Effector memory CD4-positive, alpha-beta T cell (primary cell): ENCODE measurements around the gene ITGB5.

Source experiments
- DNase-seq, 3 donors: peaks; one replicate each; pipeline ENCODE4 v3.0.0-alpha.2; 2020
- H3K27ac ChIP-seq: 2 replicates; pipeline ENCODE4 v1.7.0; 2013; ENCODE audit warnings: mild to moderate bottlenecking, low read length, moderate library complexity; ENCODE audit not compliant: insufficient read depth, poor library complexity, severe bottlenecking
- H3K27me3 ChIP-seq: replicated peaks from 2 replicates; pipeline ENCODE4 v1.7.0; 2013; ENCODE audit warnings: mild to moderate bottlenecking, low read length; ENCODE audit not compliant: insufficient read depth, control insufficient read depth, poor library complexity, severe bottlenecking
- H3K36me3 ChIP-seq: 2 replicates; pipeline ENCODE4 v1.7.0; 2013; ENCODE audit warnings: mild to moderate bottlenecking, low read length, moderate library complexity; ENCODE audit not compliant: control insufficient read depth, insufficient read depth
- H3K4me1 ChIP-seq: 2 replicates; pipeline ENCODE4 v1.7.0; 2013; ENCODE audit warnings: low read length, mild to moderate bottlenecking; ENCODE audit not compliant: control insufficient read depth, insufficient read depth, poor library complexity, severe bottlenecking
- H3K4me3 ChIP-seq: 2 replicates; pipeline ENCODE4 v1.7.0; 2013; ENCODE audit warnings: low read length, low read depth, mild to moderate bottlenecking; ENCODE audit not compliant: insufficient read depth, poor library complexity, severe bottlenecking
- H3K9me3 ChIP-seq: 2 replicates; pipeline ENCODE4 v1.7.0; 2013; ENCODE audit warnings: mild to moderate bottlenecking, low read length, moderate library complexity; ENCODE audit not compliant: control insufficient read depth

The ITGB5 gene

GRCh38 chr3:124804875-124805274 is 82.3 kb downstream of the ITGB5 start:
- H3K4me1 ChIP-seq = no peaks in the 10 kb centered on the region
- no peaks in the 10 kb centered on the region for H3K36me3 ChIP-seq
- no peak for DNase-seq
- no peak overlapping the region for H3K27ac ChIP-seq
- H3K27me3 ChIP-seq = no peaks in the 10 kb centered on the region
- no peak overlapping the region for H3K4me3 ChIP-seq
- no peaks in the 10 kb centered on the region for H3K9me3 ChIP-seq

DNA sequence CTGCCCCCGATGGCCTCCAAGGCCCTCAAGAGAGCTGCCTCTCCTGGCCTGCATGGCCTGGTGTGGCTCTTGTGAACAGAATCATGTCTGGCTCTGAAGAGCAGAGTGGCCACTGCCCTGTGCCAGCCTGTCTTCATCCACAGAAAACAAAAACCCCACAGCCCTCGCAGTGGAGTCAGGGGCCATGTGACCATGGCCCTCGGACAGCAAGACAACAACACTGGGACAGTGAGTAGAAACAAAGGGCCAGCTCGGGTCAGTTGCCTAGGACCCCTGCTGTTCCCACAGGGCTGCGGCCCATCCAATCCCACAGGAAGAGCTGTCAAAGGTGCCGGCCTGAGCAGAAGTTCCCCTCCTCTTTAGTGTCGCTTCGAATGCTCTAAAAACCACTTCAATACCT is 84.5 kb downstream of the ITGB5 start:
- Histone ChIP-seq H3K27me3 (no peaks in the 10 kb centered on the region), H3K27ac (no peak overlapping the region), H3K36me3 (no peaks in the 10 kb centered on the region), H3K4me3 (no peak overlapping the region), H3K4me1 (no peaks in the 10 kb centered on the region), H3K9me3 (no peaks in the 10 kb centered on the region)
- no peak for DNase-seq

DNA sequence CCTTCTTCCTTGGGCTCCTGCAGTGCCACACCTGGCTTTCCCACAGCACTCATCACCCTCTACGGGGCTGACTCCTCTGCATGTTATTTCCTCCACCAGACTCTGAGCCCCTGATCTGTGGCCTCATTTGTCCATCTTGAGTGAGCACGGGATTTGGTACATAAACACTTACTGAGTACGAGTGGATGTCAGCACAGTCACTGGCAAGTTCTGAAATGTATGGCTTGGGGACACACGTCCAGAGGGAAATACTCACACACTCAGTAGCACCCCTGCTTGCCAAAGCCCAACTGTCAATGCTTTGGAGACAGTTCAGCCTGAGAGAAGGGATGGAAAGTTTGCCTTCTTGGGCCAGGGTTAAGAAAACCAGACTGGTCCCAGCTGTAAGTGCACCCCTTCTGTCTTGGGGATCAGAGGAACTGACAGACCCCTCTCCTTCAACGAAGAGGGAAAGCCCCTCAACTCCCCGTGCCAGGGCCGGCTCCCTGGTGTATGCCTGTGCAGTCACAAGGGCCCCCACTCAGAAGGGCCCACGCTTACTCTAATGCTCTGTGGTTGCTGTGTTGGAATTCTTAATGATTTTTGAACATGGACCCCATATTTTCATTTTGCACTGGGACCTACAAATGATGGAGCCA is 85.0 kb downstream of the ITGB5 start:
- Histone ChIP-seq H3K4me1 (no peaks in the 10 kb centered on the region), H3K9me3 (no peaks in the 10 kb centered on the region), H3K36me3 (no peaks in the 10 kb centered on the region), H3K4me3 (no peak overlapping the region), H3K27me3 (no peaks in the 10 kb centered on the region), H3K27ac (no peak overlapping the region)
- DNase-seq = no peak

GRCh38 chr3:124800511-124801258 is 86.5 kb downstream of the ITGB5 start:
- Histone ChIP-seq H3K36me3 (no peaks in the 10 kb centered on the region), H3K27ac (no peak overlapping the region), H3K9me3 (no peaks in the 10 kb centered on the region), H3K4me3 (no peak overlapping the region), H3K27me3 (no peaks in the 10 kb centered on the region), H3K4me1 (no peaks in the 10 kb centered on the region)
- no peak for DNase-seq

- Histone ChIP-seq H3K36me3 (no peaks in the 10 kb centered on the region), H3K27me3 (no peaks in the 10 kb centered on the region), H3K9me3 (no peaks in the 10 kb centered on the region), H3K27ac (no peak overlapping the region), H3K4me3 (no peak overlapping the region), H3K4me1 (no peaks in the 10 kb centered on the region)
- DNase-seq = no peak
These were observed 87.1 kb downstream of the ITGB5 start for GRCh38 chr3:124800076-124800475.

GRCh38 chr3:124799676-124800075 is 87.5 kb downstream of the ITGB5 start:
- Histone ChIP-seq H3K4me1 (no peaks in the 10 kb centered on the region), H3K36me3 (no peaks in the 10 kb centered on the region), H3K27me3 (no peaks in the 10 kb centered on the region), H3K27ac (no peak overlapping the region), H3K4me3 (no peak overlapping the region), H3K9me3 (no peaks in the 10 kb centered on the region)
- DNase-seq = no peak

GRCh38 chr3:124797426-124797945 is 89.7 kb downstream of the ITGB5 start:
- H3K27ac ChIP-seq = no peak overlapping the region
- no peaks in the 10 kb centered on the region for H3K9me3 ChIP-seq
- no peak overlapping the region for H3K4me3 ChIP-seq
- no peak for DNase-seq
- H3K4me1 ChIP-seq = no peaks in the 10 kb centered on the region
- no peaks in the 10 kb centered on the region for H3K36me3 ChIP-seq
- H3K27me3 ChIP-seq = no peaks in the 10 kb centered on the region

GRCh38 chr3:124796477-124796876 is 90.7 kb downstream of the ITGB5 start:
- H3K4me3 ChIP-seq = no peak overlapping the region
- no peaks in the 10 kb centered on the region for H3K4me1 ChIP-seq
- H3K27ac ChIP-seq = no peak overlapping the region
- no peak for DNase-seq
- no peaks in the 10 kb centered on the region for H3K27me3 ChIP-seq
- H3K36me3 ChIP-seq = no peaks in the 10 kb centered on the region
- no peaks in the 10 kb centered on the region for H3K9me3 ChIP-seq

- H3K4me3 ChIP-seq = no peak overlapping the region
- no peak for DNase-seq
- no peak overlapping the region for H3K27ac ChIP-seq
- H3K27me3 ChIP-seq = no peaks in the 10 kb centered on the region
- no peaks in the 10 kb centered on the region for H3K36me3 ChIP-seq
- no peaks in the 10 kb centered on the region for H3K9me3 ChIP-seq
- H3K4me1 ChIP-seq = no peaks in the 10 kb centered on the region
These were observed 94.0 kb downstream of the ITGB5 start for GRCh38 chr3:124793054-124793739.
